GDM1 (cell line): ENCODE results near the gene KCNC3.
A peak's percentile ranks its signal among the peaks of the same experiment; 100 is the strongest.

Source experiments
- DNase-seq: peaks from one replicate; lab custom pipeline; 2025; lab: John Stamatoyannopoulos, UW

Gene KCNC3

DNA sequence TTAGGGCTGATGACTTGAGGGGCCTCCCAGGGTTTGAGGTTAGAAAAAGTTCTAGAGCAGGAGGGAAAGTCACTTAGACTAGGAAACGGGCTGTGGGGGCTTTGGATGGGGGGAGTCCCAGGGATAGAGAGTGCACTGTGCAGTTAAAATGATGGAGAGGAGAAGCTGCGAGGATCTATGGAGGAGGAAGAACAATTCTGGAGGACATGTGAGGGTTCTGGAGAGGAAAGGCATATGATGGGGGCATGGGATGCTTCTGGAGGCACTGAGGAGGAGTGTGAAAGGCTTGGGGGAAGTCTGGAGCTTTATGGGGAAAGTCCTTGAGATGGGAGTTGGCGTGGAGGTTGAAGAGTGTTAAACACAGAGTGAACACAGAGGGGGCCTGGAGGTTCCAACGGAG is 2.2 kb downstream of the KCNC3 start:
- no peak for DNase-seq

DNA sequence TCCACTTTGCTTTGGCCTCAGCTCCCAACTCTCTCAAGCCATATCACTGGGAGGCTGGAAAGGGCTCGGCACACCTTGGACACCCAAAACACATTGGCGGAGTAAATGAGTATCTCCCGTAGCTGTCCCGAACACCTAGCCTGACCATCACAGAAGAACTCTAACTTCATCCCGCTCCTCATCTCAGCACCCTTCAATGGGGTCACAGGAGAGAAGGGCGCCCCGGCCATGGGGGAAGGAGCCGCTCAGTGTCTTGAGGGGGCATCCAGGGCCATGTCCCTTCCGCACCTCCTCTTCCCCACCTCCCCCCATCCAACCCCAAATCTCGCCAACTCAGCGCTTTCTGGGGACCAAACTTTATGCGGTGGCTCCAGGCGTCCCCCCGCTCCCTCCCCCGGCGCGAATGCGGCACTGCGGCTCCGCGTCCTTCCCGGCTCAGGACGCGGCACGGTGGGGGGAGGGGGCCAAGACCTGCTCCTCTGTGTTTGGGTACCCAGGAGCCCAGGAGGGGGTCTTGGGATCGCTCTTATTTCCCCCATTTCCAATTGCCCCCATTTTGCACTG is 3.0 kb downstream of the KCNC3 start:
- DNase-seq, result no peak

- DNase-seq, result peak; percentile 65
These were observed 3.7 kb downstream of the KCNC3 start for GRCh38 chr19:50325310-50326100.

DNA sequence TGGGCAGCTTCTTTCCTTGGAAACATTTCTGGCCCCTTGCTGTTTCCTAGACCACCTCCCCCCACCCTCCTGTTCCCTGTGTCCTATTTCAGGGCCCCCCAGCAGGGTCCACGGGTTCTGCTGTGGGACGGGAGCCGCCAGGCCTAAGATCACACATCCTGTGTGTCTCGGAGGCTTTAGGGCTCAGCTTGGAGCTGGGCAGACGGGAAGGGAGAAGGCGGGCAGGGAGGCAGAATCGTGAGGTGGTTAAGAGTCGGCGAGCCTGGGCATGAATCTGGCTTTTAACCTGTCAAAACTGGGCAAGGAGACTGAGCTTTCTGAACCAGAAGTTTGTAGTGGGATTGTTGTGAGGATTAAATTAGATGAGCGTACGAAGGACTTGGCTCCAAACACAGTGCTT is 4.8 kb downstream of the KCNC3 start:
- no peak for DNase-seq

- DNase-seq, result no peak
These were observed 5.4 kb downstream of the KCNC3 start for GRCh38 chr19:50323782-50324133.

DNA sequence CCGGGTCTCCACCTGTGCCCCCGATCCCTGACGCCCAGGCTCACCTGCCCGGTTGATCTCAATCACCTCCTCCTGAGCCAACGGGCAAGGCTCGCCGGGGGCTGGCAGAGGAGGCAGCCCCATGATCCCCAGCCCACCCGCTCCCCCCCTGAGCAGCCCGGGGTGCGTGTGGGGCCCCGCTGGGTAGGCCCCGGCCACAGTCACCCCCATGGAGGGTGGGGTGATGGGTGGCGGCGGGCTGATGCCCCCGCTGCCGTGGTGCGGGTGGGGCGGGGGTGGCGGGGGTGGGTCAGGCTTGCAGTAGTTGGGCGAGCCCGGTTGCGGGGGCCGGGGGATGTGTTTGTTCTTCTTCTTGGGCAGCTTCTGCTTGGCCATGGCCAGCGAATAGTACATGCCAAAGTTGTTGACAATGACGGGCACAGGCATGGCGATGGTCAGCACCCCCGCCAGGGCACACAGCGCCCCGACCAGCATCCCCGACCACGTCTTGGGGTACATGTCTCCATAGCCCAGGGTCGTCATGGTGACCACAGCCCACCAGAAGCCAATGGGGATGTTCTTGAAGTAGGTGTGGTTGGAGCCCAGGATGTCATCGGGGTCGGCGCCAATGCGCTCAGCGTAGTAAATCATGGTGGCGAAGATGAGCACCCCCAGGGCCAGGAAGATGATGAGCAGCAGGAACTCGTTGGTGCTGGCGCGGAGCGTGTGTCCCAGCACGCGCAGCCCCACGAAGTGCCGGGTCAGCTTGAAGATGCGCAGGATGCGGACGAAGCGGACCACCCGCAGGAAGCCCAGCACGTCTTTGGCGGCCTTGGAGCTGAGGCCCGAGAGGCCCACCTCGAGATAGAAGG is 6.0 kb downstream of the KCNC3 start:
- DNase-seq, result no peak

- no peak for DNase-seq
These were observed 6.9 kb downstream of the KCNC3 start for GRCh38 chr19:50322234-50322633.

DNA sequence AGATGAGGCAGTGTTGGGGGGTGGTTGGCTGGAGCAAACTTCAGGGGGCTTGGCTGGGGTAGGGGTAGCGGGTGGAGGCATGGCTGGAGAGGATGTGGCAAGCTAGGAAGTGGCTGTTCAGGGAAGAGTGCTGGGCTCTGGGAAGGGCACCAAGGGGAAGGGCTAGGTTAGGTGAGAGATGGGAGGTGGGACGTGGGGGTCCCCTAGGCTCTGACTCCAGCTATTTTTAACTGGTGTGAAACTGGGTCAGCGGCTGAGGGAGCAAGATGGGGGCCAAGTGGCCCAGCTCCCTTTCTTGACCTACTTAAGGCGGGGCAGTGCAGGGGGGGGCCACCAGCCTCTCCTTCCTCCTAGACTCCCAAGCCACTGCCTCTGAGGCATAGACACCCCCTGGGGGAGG is 7.3 kb downstream of the KCNC3 start:
- DNase-seq, result no peak

GRCh38 chr19:50320596-50320995 is 8.6 kb downstream of the KCNC3 start:
- DNase-seq, result no peak

DNA sequence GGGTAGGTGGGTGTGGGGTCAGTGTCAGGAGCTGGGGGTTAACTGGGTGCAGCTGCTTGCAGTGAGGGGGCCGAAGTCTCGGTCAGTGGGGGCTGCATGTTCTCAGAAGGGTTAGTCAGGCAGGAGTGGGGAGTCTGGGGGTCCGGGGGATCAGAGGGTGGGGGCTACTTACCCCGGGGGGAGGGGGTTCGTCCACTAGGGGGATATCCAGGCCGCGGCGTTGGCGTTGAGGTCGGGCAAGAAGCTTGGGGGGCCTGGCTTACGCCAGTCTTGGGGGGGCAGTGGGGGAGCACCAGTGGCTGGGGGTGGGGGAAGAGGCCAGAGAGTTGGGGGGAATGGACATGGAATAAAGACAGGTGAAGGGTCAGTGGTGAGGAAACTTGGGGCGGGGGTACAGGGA is 9.1 kb downstream of the KCNC3 start:
- no peak for DNase-seq

DNA sequence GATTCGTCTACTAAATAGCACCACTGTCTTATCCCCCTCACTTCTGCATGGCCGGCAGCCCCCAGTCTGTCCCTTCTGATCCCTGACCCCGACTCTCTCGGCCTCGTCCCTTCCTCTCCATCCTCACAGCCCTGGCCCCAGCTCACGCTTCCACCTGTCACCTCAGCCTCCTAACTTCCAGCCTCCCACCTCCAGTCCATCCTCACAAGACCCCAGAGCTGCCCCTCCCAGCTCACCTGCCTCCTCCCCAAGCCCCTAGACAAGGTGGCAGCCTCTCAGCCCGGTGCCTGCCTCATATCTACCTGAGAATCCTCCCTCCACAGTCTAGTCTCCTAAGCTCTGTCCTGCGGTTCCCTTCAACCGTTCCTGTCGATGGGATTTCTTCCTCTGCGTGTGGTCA is 10.0 kb downstream of the KCNC3 start:
- DNase-seq, result no peak

DNA sequence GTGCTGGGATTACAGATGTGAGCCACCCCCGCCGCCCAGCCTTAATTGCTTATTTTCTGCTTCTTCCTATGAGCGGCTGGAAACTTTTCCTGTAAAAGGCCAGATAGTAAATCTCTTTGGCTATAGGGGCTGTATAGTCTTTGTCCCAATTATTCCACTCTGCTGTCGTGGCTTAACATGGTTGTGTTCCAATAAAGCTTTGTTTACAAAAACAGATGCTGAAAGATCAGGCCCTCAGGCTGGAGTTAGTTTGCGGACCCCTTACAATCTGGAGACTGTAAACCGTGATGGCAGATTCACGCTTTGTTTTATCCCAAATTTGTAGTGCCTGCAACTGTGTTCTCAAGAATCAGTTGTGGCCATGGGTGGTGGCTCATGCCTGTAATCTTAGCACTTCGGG is 10.7 kb downstream of the KCNC3 start:
- DNase-seq, result no peak

GRCh38 chr19:50317115-50317514 is 12.1 kb downstream of the KCNC3 start:
- no peak for DNase-seq

DNA sequence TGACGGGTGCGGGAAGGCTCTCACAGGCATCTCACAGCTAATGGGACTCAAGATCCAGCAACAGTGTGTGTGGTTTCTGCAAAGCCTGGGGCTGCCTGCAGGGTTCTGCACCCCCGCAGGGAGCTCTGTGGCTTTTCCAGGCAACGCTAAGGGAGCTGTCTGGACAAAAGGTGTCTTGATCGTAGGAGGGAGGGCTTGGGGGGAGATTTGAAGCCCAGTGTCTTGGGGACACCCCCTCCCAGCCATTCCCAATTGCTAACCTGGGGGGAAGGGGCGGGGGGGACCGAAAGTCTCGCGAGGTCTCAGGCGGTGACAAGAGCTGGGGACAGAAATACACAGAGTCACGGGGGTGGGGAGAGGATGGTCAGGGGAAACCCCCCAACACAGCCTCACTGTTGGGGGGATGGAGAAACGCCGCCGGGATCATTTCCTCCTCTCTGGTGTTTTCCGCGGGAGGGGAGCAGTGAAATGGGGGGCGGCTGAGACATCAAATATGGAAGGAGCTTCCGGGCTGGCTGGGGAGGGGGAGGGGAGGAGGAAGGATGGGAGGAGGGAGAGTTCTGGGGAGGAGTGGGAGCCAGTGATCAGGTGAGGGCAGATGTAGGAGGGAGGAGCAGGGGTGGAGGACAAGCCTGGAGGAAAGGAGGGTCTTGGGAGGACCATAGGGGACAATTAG is 13.3 kb downstream of the KCNC3 start:
- no peak for DNase-seq

GRCh38 chr19:50314724-50315708 is 14.2 kb downstream of the KCNC3 start:
- DNase-seq, result no peak

DNA sequence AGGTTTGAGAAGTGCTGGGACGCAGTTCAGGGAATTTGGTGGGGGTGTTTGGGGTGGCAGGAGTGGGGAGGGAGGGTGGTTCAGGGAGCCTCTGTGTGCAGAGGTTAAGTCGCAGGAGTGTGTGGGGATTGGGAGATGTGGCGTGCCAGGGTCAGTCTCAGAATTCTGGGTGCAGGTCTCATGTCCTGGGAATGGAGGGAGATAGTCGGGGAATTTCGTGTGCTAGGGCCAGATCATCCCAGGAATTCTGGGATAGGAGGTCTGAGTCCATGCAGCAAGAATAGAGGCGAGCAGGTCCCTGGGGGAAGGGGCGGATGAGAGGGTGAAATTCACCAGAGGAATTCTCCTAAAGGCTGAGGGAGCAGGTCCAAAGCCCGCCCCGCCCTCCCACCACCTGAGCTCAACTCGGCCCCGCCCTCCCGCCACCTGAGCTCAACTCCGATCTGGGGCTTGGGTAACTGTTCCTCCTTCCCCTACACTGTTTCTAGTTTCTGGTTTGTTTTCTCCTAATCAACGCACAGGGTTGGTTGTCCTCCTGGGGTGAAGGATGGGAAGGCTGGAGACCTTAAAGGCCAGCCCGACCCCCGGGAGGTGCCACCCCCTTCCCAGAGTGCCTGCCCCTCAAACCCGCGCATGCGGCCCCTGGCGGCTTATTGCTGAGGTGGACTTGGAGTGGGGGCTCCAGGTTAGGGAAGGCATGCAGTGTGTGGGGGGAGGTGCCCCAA is 15.2 kb downstream of the KCNC3 start:
- DNase-seq, result no peak

DNA sequence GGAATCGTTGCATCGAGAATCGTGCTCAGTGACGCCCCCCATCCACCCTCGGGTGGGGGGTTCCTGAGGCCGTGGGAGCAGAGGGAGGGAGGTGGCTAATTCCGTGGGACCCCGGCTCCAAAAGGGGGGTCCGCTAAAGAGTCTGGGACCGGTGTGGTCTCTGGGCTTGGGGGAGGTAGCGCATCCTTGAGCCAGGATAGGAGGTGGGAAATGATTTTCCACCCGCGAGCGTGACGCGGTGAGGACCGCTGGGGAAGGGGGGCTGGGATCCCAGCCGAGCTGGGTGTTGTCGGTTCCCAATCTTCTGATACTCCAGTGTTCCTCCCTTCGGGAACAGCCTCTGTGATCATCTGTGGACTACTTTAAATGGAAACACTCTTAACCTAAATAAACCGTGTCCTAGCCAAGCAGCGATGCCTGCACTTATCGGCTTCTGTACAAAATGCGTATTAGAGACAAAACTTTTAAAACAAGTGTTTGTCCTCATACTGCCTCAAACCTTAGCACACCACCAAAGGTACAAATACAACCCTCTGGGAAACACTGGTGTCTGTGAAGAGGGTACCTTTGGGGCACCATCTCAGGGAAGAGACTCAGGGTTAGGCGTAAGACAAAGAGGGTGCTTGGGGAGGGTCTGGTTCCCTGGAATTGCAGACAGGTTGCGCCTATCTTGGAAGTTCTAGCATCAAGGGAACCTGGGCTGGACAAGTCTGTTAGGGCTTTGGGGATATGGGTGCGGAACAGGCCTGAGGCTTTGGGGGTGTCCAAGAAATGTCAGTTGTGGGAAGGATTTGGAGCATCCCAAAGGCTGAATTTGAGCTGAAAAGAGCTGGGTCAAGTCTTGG is 16.0 kb downstream of the KCNC3 start:
- no peak for DNase-seq

DNA sequence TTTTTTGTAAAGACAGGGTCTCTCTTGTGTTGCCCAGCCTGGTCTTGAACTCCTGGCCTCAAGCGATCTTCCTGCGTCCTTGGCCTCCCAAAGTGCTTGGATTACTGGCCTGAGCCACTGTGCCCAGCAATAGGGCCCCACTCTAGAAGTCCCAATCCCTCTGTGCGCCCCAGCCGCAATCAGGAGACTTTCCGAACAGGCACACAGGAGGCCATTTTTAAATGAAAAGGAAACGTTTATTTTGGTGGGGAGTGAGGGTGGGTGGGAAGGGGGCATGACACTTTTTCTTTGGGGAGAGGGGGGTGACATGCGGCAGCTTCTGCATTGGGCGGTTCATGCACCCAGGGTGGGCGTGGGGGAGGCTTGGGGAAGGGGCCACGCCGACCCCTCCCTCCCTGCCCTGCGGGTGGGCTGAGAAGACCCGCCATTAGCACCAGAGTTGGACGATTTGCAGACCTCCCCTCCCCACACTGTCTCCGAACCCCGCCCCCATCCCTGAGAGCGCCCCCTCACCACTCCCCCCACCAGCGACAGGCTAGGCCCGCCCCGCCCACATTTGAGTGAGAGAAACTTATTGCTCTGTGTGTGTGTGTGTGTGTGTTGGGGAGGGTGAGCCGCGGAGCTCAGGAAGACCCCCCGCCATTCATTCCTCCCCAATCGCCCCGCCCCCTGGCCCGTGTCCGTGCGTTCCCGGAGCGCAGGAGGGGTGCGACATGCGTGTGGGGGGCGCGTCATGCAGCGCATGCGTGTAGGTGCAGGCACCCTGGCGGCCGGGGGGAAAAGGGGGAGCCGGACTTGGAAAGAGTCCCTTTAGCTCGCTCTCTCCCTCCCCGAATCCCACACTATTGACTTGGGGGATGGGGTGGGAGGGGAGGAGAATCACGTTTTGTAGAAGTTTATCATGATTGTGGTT is 17.2 kb downstream of the KCNC3 start:
- DNase-seq, result no peak
